Suprapubic skin (tissue), 4 donors: ENCODE results near the gene TEF. TPM values are rescaled to one million over a fixed set of nuclear protein-coding genes. Genes with fewer than 3 reads are reported as not detected.

ENCODE experiments used
- DNase-seq, 2 donors: peaks; one replicate each; pipeline ENCODE4 v3.0.0-alpha.2; 2019; ENCODE audit warnings: low spot score in 2 of 2
- H3K27ac ChIP-seq: fragments of 200-600 bp; sonication (generic); one replicate; pipeline ENCODE4 v1.5.1; 2019
- H3K27me3 ChIP-seq: fragments of 200-600 bp; sonication (generic); one replicate; pipeline ENCODE4 v1.5.1; 2019
- H3K36me3 ChIP-seq: fragments of 200-600 bp; sonication (generic); one replicate; pipeline ENCODE4 v1.5.1; 2019
- H3K4me1 ChIP-seq: fragments of 200-600 bp; sonication (generic); one replicate; pipeline ENCODE4 v1.5.1; 2019
- H3K4me3 ChIP-seq: fragments of 200-600 bp; sonication (generic); one replicate; pipeline ENCODE4 v1.5.1; 2019; ENCODE audit warnings: mild to moderate bottlenecking
- H3K9me3 ChIP-seq: fragments of 200-600 bp; sonication (generic); one replicate; pipeline ENCODE4 v1.5.1; 2019
- CTCF ChIP-seq, 2 donors: fragments of 200-600 bp in 1 of 2; fragments of 450-650 bp in 1 of 2; sonication (generic) in 1 of 2; IDR thresholded peaks; one replicate each; pipeline ENCODE4 v1.5.1; 2016 to 2019; ENCODE audit warnings: antibody characterized with exemption in 2 of 2, mild to moderate bottlenecking in 1 of 2, moderate library complexity in 1 of 2
- EP300 ChIP-seq: sonication (generic); formaldehyde crosslinking; IDR thresholded peaks from one replicate; pipeline ENCODE4 v1.6.1; 2017; ENCODE audit warnings: antibody characterized with exemption
- POLR2A ChIP-seq, 2 donors: fragments of 450-650 bp; IDR thresholded peaks; one replicate each; pipeline ENCODE4 v1.6.1; 2017; ENCODE audit warnings: antibody characterized with exemption in 2 of 2, mild to moderate bottlenecking in 2 of 2, moderate library complexity in 2 of 2
- POLR2AphosphoS5 ChIP-seq, 3 donors: sonication (generic); formaldehyde crosslinking; IDR thresholded peaks; one replicate each; pipeline ENCODE4 v1.6.1; 2017; ENCODE audit warnings: antibody characterized with exemption in 3 of 3
- WGBS: methylation state at CpG from one replicate; pipeline ENCODE4 v1.1.5; 2018; 5-methylcytosine and 5-hydroxymethylcytosine counted together
- total RNA-seq, 4 donors: library from RNA; depleted of rRNA; stranded (reverse); fragments of >200 nt; gene quantifications; one replicate each; pipeline ENCODE4 v1.1.0, GENCODE V29; 2016

TEF gene
- total RNA-seq, 4 donors from 2014 or later = 36.1 to 87.4 (median 46.8) TPM

DNA sequence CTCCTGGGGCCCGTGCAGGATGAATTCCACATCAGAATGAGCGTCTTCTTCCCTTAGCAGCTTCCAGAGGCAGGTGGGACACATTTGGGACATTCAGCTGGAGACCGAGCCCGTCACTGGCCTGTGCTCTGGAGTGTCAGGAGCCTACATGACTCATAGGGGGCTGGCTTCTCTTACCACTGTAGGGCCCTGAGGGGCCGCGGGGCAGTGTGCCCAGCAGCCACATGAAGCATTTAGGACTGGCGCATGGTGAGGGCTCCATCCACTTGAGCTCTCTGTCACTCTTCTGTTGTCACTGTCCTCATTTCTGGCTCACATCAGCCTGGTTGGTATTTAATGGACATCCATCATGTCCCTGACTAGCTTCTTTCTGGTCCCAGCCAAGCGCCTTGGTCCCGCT is 38.0 kb upstream of the TEF start:
- no peak for TF ChIP-seq POLR2A (IDR thresholded peaks at IDR 0.05)
- TF ChIP-seq EP300 = no peak
- TF ChIP-seq CTCF (IDR thresholded peaks at IDR 0.05) = no peak
- TF ChIP-seq POLR2AphosphoS5 (IDR thresholded peaks at IDR 0.05) = no peak
- no peaks in the 10 kb centered on the region for H3K4me1 ChIP-seq
- peaks cover 97% of the 10 kb centered on the region for H3K36me3 ChIP-seq
- no peaks in the 10 kb centered on the region for H3K9me3 ChIP-seq
- H3K4me3 ChIP-seq = no peak overlapping the region
- no peak for DNase-seq
- WGBS = 97% methylated on average over 5 of the region's 9 CpGs
- no peak overlapping the region for H3K27ac ChIP-seq
- no peaks in the 10 kb centered on the region for H3K27me3 ChIP-seq

GRCh38 chr22:41344189-41344788 is 37.5 kb upstream of the TEF start:
- H3K4me1 ChIP-seq = no peaks in the 10 kb centered on the region
- H3K27me3 ChIP-seq = no peaks in the 10 kb centered on the region
- H3K4me3 ChIP-seq = no peak overlapping the region
- no peak for DNase-seq
- TF ChIP-seq POLR2AphosphoS5 (IDR thresholded peaks at IDR 0.05) (no peak), EP300 (no peak), CTCF (IDR thresholded peaks at IDR 0.05) (no peak), POLR2A (IDR thresholded peaks at IDR 0.05) (no peak)
- H3K9me3 ChIP-seq = no peaks in the 10 kb centered on the region
- no peak overlapping the region for H3K27ac ChIP-seq
- 90% methylated on average over 10 of the region's 11 CpGs for WGBS
- peaks cover 97% of the 10 kb centered on the region for H3K36me3 ChIP-seq

DNA sequence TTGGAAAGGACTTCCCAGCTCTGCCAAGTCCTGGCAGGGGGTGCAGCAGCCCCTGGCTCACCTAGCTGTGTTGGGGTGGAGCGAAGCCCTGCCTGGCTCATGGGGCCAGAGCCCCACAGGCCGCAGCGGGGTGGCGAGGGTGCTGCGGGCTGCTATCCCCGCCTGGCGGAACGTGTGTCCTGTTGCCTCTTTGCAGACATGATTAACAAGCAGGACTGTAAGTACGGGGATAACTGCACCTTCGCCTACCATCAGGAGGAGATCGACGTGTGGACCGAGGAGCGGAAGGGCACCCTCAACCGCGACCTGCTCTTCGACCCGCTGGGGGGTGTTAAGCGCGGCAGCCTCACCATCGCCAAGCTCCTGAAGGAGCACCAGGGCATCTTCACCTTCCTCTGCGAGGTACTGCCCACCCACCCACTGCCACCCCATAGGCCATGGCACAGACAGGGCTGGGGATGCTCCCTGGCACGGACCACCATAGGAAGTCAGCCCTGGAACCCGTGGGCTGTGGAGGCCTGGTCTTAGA is 35.9 kb upstream of the TEF start:
- H3K27ac ChIP-seq = no peak overlapping the region
- no peak overlapping the region for H3K4me3 ChIP-seq
- no peaks in the 10 kb centered on the region for H3K27me3 ChIP-seq
- no peak for DNase-seq
- peaks cover 97% of the 10 kb centered on the region for H3K36me3 ChIP-seq
- TF ChIP-seq POLR2A (IDR thresholded peaks at IDR 0.05) = no peak
- TF ChIP-seq EP300 = no peak
- TF ChIP-seq POLR2AphosphoS5 (IDR thresholded peaks at IDR 0.05) = no peak
- TF ChIP-seq CTCF (IDR thresholded peaks at IDR 0.05) = no peak
- H3K4me1 ChIP-seq = no peaks in the 10 kb centered on the region
- 88% methylated on average over 9 of the region's 24 CpGs for WGBS
- H3K9me3 ChIP-seq = no peaks in the 10 kb centered on the region

- DNase-seq = no peak
- TF ChIP-seq POLR2A (IDR thresholded peaks at IDR 0.05) (no peak), EP300 (no peak), CTCF (IDR thresholded peaks at IDR 0.05) (no peak), POLR2AphosphoS5 (IDR thresholded peaks at IDR 0.05) (no peak)
- WGBS = 74% methylated on average over 18 of the region's 18 CpGs
- Histone ChIP-seq H3K27me3 (no peaks in the 10 kb centered on the region), H3K27ac (no peak overlapping the region), H3K9me3 (no peaks in the 10 kb centered on the region), H3K4me1 (no peaks in the 10 kb centered on the region), H3K36me3 (peaks cover 97% of the 10 kb centered on the region), H3K4me3 (no peak overlapping the region)
These were observed 34.5 kb upstream of the TEF start for GRCh38 chr22:41347066-41347859.

DNA sequence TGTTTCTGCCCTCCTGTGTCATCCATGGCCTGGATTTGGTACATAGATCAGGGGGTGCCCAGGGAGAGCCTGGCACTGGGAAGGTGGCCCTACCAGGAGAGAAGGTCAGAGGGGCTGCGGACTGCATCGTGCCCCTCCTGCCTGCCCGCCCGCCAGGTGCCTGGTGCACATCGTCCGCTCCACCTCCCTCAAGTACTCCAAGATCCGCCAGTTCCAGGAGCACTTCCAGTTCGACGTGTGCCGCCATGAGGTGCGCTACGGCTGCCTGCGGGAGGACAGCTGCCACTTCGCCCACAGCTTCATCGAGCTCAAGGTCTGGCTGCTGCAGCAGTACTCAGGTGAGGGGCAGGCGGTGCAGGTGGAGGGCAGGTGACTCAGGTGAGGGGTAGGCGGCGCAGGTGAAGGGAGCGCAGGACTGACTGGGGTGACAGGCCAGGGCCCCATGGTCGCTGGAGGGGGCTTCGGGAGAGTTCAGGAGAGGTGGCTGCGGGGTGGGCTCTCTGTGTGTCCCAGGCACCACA is 32.7 kb upstream of the TEF start:
- Histone ChIP-seq H3K36me3 (peaks cover 97% of the 10 kb centered on the region), H3K27me3 (no peaks in the 10 kb centered on the region), H3K27ac (no peak overlapping the region), H3K4me3 (no peak overlapping the region), H3K9me3 (no peaks in the 10 kb centered on the region), H3K4me1 (no peaks in the 10 kb centered on the region)
- WGBS = 98% methylated on average over 18 of the region's 22 CpGs
- no peak for DNase-seq
- no peak for TF ChIP-seq CTCF (IDR thresholded peaks at IDR 0.05)
- TF ChIP-seq POLR2AphosphoS5 (IDR thresholded peaks at IDR 0.05) = no peak
- TF ChIP-seq POLR2A (IDR thresholded peaks at IDR 0.05) = no peak
- no peak for TF ChIP-seq EP300
